ENCODE measurements around the gene NPAS3.
A peak's percentile ranks its signal among the peaks of the same experiment; 100 is the strongest.

The NPAS3 gene

GRCh38 chr14:33679025-33679424 lies 740.3 kb downstream of the NPAS3 start:
- in situ Hi-C loops (cut with HindIII; ENCODE audit: low sequenced_read_pairs): no loop called here
- no peak overlapping the region for H3K4me3 ChIP-seq (ENCODE audit: low read depth, low read length)
- no peak for DNase-seq (ENCODE audit: low read depth)
- no peak for TF ChIP-seq CTCF (IDR thresholded peaks at IDR 0.05; ENCODE audit: low read depth, low read length, missing control alignments)

- DNase-seq (ENCODE audit: low read depth): peak; percentile 64
- TF ChIP-seq CTCF (IDR thresholded peaks at IDR 0.05; ENCODE audit: low read depth, low read length, missing control alignments): no peak
- in situ Hi-C loops (cut with HindIII; ENCODE audit: low sequenced_read_pairs): no loop called here
Observed at GRCh38 chr14:33679461-33680225, 741.0 kb downstream of the NPAS3 start.

GRCh38 chr14:33680873-33681272 lies 742.2 kb downstream of the NPAS3 start:
- in situ Hi-C loops (cut with HindIII; ENCODE audit: low sequenced_read_pairs): no loop called here
- TF ChIP-seq CTCF (IDR thresholded peaks at IDR 0.05; ENCODE audit: low read depth, low read length, missing control alignments): no peak
- no peak for DNase-seq (ENCODE audit: low read depth)
- no peak overlapping the region for H3K4me3 ChIP-seq (ENCODE audit: low read depth, low read length)

More at GRCh38 chr14:33679461-33680225, 741.0 kb downstream of the NPAS3 start:
- no peak overlapping the region for H3K4me3 ChIP-seq (ENCODE audit: low read depth, low read length)

- no peak overlapping the region for H3K4me3 ChIP-seq (ENCODE audit: low read depth, low read length)
- TF ChIP-seq CTCF (IDR thresholded peaks at IDR 0.05; ENCODE audit: low read depth, low read length, missing control alignments): no peak
- in situ Hi-C loops (cut with HindIII; ENCODE audit: low sequenced_read_pairs): no loop called here
- DNase-seq (ENCODE audit: low read depth): peak; percentile 95
Observed at GRCh38 chr14:33682760-33683159, 744.1 kb downstream of the NPAS3 start.

- in situ Hi-C loops (cut with HindIII; ENCODE audit: low sequenced_read_pairs): no loop called here
- H3K4me3 ChIP-seq (ENCODE audit: low read depth, low read length): no peak overlapping the region
- DNase-seq (ENCODE audit: low read depth): no peak
- TF ChIP-seq CTCF (IDR thresholded peaks at IDR 0.05; ENCODE audit: low read depth, low read length, missing control alignments): no peak
Observed at GRCh38 chr14:33685026-33685425, 746.3 kb downstream of the NPAS3 start.

GRCh38 chr14:33685698-33686097 lies 747.0 kb downstream of the NPAS3 start:
- H3K4me3 ChIP-seq (ENCODE audit: low read depth, low read length): no peak overlapping the region
- no peak for TF ChIP-seq CTCF (IDR thresholded peaks at IDR 0.05; ENCODE audit: low read depth, low read length, missing control alignments)
- no peak for DNase-seq (ENCODE audit: low read depth)
- in situ Hi-C loops (cut with HindIII; ENCODE audit: low sequenced_read_pairs): no loop called here

Data from astrocyte of the cerebellum (primary cell).